ENCODE data around the gene TBC1D10B.
A peak's percentile ranks its signal among the peaks of the same experiment; 100 is the strongest.

TBC1D10B gene

DNA sequence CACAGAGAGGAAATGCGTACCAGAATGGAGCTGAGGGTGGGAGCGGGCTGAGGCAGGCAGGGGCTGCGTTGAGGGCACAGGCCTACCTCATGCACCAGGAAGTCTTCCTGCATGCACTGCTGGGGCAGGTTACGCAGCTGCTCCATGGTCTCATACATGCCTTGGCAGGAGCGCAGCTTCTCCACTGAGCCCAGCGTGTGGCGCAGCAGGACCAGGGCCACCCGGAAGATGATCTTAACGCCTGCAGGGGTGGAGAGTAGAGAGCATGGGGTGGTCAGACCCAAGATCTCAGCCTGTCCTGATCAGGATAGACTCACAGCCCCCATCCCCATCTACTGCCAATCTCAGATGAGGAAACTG, 11.7 kb downstream of the TBC1D10B start:
- H3K36me3 ChIP-seq (ENCODE audit: insufficient read depth, low read length), result peaks cover 67% of the 10 kb centered on the region
- H2AFZ ChIP-seq (ENCODE audit: low read length), result no peak overlapping the region
- no peak overlapping the region for H3K4me2 ChIP-seq (ENCODE audit: low read length)
- TF ChIP-seq, protein P1, sequence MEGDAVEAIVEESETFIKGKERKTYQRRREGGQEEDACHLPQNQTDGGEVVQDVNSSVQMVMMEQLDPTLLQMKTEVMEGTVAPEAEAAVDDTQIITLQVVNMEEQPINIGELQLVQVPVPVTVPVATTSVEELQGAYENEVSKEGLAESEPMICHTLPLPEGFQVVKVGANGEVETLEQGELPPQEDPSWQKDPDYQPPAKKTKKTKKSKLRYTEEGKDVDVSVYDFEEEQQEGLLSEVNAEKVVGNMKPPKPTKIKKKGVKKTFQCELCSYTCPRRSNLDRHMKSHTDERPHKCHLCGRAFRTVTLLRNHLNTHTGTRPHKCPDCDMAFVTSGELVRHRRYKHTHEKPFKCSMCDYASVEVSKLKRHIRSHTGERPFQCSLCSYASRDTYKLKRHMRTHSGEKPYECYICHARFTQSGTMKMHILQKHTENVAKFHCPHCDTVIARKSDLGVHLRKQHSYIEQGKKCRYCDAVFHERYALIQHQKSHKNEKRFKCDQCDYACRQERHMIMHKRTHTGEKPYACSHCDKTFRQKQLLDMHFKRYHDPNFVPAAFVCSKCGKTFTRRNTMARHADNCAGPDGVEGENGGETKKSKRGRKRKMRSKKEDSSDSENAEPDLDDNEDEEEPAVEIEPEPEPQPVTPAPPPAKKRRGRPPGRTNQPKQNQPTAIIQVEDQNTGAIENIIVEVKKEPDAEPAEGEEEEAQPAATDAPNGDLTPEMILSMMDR (IDR thresholded peaks at IDR 0.05; ENCODE audit: low read length), result no peak
- no peak for TF ChIP-seq EZH2 (IDR thresholded peaks at IDR 0.05; ENCODE audit: borderline replicate concordance, low read length)
- H3K9me3 ChIP-seq (ENCODE audit: low read length), result no peaks in the 10 kb centered on the region
- no peaks in the 10 kb centered on the region for H3K27me3 ChIP-seq (ENCODE audit: insufficient read depth, low read length)
- no peaks in the 10 kb centered on the region for H3K9me2 ChIP-seq (ENCODE audit: low read depth, low read length)
- no peak overlapping the region for H3K4me3 ChIP-seq (ENCODE audit: low read depth, low read length, poor library complexity, severe bottlenecking)
- no peak overlapping the region for H3K27ac ChIP-seq (ENCODE audit: low read depth, low read length, poor library complexity, severe bottlenecking)
- no peak overlapping the region for H3K9ac ChIP-seq (ENCODE audit: low read length)
- peaks cover 27% of the 10 kb centered on the region for H3K4me1 ChIP-seq (ENCODE audit: insufficient read depth, low read length, severe bottlenecking)
- H3K79me2 ChIP-seq (ENCODE audit: insufficient read depth, low read length), result peaks cover 10% of the 10 kb centered on the region; the same call in 1 of the 2 replicates
- no peaks in the 10 kb centered on the region for H3F3A ChIP-seq (ENCODE audit: insufficient read depth, low read length)
- no peaks in the 10 kb centered on the region for H4K20me1 ChIP-seq (ENCODE audit: insufficient read depth, low read length)

DNA sequence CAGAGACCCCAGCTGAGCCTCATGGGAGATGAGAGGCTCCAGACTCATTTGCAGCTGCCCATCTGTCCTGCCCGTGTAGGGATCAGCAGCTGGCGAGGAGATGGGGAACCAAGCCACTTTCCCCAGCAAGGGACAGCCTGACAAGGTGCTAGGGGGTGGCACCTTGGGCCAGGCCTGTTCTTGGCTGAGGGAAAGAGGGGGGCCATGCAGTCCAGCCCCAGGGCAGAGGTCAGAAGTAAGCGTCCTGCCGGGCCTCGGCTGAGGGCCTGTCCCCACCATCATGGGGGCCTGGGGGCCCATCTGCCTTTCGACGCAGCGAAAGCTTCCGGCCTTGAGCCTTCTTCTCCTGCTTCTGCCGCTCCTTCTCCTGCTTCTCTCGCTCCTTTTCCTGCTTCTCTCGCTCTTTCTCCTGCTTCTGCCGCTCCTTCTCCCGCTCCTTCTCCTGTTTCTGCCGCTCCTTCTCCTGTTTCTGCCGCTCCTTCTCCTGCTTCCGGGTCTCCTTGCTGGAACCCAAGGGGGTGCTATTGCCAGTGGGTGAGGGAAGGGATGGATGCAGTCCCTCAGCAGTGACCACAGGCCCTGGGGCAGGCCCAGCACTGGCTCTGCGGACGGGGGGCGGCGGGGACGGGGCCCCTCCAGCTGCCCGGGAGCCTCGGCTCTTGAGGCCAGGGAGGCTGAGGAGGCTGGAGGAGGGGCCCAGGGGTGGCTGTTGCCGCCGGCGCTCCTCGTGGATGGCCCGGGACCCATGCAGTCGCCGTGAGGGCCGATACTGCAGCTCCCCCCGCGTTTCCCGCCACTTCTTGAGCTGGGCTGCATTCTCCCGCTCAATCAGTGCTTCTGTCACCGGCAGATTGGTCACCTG, 12.3 kb downstream of the TBC1D10B start:
- Histone ChIP-seq H3F3A (ENCODE audit: insufficient read depth, low read length) (no peaks in the 10 kb centered on the region), H2AFZ (ENCODE audit: low read length) (no peak overlapping the region), H3K9me2 (ENCODE audit: low read depth, low read length) (no peaks in the 10 kb centered on the region), H3K9me3 (ENCODE audit: low read length) (no peaks in the 10 kb centered on the region), H3K36me3 (ENCODE audit: insufficient read depth, low read length) (peaks cover 68% of the 10 kb centered on the region), H3K4me1 (ENCODE audit: insufficient read depth, low read length, severe bottlenecking) (peaks cover 34% of the 10 kb centered on the region), H4K20me1 (ENCODE audit: insufficient read depth, low read length) (no peaks in the 10 kb centered on the region), H3K4me3 (ENCODE audit: low read depth, low read length, poor library complexity, severe bottlenecking) (no peak overlapping the region), H3K79me2 (ENCODE audit: insufficient read depth, low read length) (peaks cover 10% of the 10 kb centered on the region; the same call in 1 of the 2 replicates), H3K4me2 (ENCODE audit: low read length) (no peak overlapping the region), H3K27me3 (ENCODE audit: insufficient read depth, low read length) (no peaks in the 10 kb centered on the region), H3K27ac (ENCODE audit: low read depth, low read length, poor library complexity, severe bottlenecking) (peak overlapping the region; percentile 71), H3K9ac (ENCODE audit: low read length) (no peak overlapping the region)
- TF ChIP-seq, protein P1 (IDR thresholded peaks at IDR 0.05; ENCODE audit: low read length), result no peak
- TF ChIP-seq EZH2 (IDR thresholded peaks at IDR 0.05; ENCODE audit: borderline replicate concordance, low read length), result no peak

DNA sequence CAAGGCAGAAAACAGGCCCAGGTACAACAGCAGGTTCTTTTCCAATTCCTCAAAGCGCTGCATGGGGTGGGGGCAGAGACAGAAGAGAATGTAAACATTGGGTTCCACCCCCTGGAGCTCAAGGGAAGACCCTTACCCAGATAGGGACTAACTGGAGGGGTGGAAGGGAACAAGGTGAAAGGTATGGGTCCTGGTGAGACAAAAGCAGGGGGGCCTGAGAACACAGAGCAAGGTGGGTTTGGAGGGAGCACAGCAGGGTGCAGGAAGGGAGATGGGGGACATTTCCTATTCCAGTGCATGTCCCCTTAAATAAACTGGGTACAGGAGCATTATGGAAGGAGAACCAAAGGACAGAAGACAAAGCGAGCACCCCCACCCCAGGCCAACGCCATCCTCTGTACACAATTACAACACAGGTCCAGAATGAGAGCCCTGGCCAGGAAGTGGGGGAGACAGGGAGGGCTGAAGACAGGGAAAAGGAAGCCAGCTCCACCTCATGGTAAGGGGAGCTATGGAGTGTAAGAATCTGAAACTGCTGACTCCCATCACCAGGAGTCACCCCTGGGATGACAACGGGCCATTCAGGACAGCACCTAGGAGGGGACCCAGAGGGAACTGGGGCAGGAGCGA, 13.1 kb downstream of the TBC1D10B start:
- TF ChIP-seq, protein P1 (IDR thresholded peaks at IDR 0.05; ENCODE audit: low read length), result no peak
- TF ChIP-seq EZH2 (IDR thresholded peaks at IDR 0.05; ENCODE audit: borderline replicate concordance, low read length), result no peak
- Histone ChIP-seq H3K4me2 (ENCODE audit: low read length) (peak overlapping the region; percentile 68; the same call in 1 of the 2 replicates), H3K4me3 (ENCODE audit: low read depth, low read length, poor library complexity, severe bottlenecking) (no peak overlapping the region), H3K36me3 (ENCODE audit: insufficient read depth, low read length) (peaks cover 70% of the 10 kb centered on the region), H3F3A (ENCODE audit: insufficient read depth, low read length) (no peaks in the 10 kb centered on the region), H3K4me1 (ENCODE audit: insufficient read depth, low read length, severe bottlenecking) (peaks cover 41% of the 10 kb centered on the region), H3K79me2 (ENCODE audit: insufficient read depth, low read length) (peaks cover 10% of the 10 kb centered on the region; the same call in 1 of the 2 replicates), H3K9me3 (ENCODE audit: low read length) (no peaks in the 10 kb centered on the region), H3K27me3 (ENCODE audit: insufficient read depth, low read length) (no peaks in the 10 kb centered on the region), H3K9ac (ENCODE audit: low read length) (no peak overlapping the region), H3K9me2 (ENCODE audit: low read depth, low read length) (no peaks in the 10 kb centered on the region), H3K27ac (ENCODE audit: low read depth, low read length, poor library complexity, severe bottlenecking) (peak overlapping the region; percentile 71), H4K20me1 (ENCODE audit: insufficient read depth, low read length) (no peaks in the 10 kb centered on the region), H2AFZ (ENCODE audit: low read length) (no peak overlapping the region)

Measured in OCI-LY1 (cell line).